Neural cell (in vitro differentiated cells): ENCODE data around the gene PHF11. TPM values are rescaled to one million over a fixed set of nuclear protein-coding genes. Genes with fewer than 3 reads are reported as not detected.

Experiments used
- H2AFZ ChIP-seq: fragments of 200-600, 300-800 bp; sonication (generic), shearing (Covaris generic); 2 replicates; pipeline ENCODE4 v1.6.0; 2014; ENCODE audit warnings: low read depth, mild to moderate bottlenecking, antibody characterized with exemption, low read length, moderate library complexity
- H3F3A ChIP-seq: fragments of 200-600 bp; shearing (Covaris generic); 2 replicates; pipeline ENCODE4 v1.6.1; 2016; ENCODE audit warnings: mild to moderate bottlenecking, moderate library complexity, mixed read lengths, antibody characterized with exemption, low read length; ENCODE audit not compliant: insufficient read depth, poor library complexity, severe bottlenecking
- H3K27ac ChIP-seq: fragments of 200-600, 300-800 bp; sonication (generic), shearing (Covaris generic); 2 replicates; pipeline ENCODE4 v1.5.1; 2014; ENCODE audit warnings: mild to moderate bottlenecking, low read length, moderate library complexity
- H3K27me3 ChIP-seq: fragments of 300-800, 200-600 bp; sonication (generic), shearing (Covaris generic); 2 replicates; pipeline ENCODE4 v1.6.0; 2014; ENCODE audit warnings: mild to moderate bottlenecking, low read depth, low read length, moderate library complexity; ENCODE audit not compliant: insufficient read depth
- H3K36me3 ChIP-seq: fragments of 300-800, 200-600 bp; sonication (generic), shearing (Covaris generic); 2 replicates; pipeline ENCODE4 v1.5.1; 2014; ENCODE audit warnings: mild to moderate bottlenecking, antibody characterized with exemption, low read length, moderate library complexity; ENCODE audit not compliant: insufficient read depth
- H3K4me2 ChIP-seq: fragments of 300-800, 200-600 bp; sonication (generic), shearing (Covaris generic); 2 replicates; pipeline ENCODE4 v1.6.0; 2014; ENCODE audit warnings: mild to moderate bottlenecking, low read length
- H3K4me3 ChIP-seq: fragments of 300-800, 200-600 bp; sonication (generic), shearing (Covaris generic); 2 replicates; pipeline ENCODE4 v1.5.1; 2014; ENCODE audit warnings: mild to moderate bottlenecking, low read length, moderate library complexity
- H3K79me2 ChIP-seq: fragments of 200-600 bp; shearing (Covaris generic); replicated peaks from 2 replicates; pipeline ENCODE4 v1.6.0; 2014; ENCODE audit warnings: mild to moderate bottlenecking, low read length, moderate library complexity; ENCODE audit not compliant: insufficient read depth
- H3K9ac ChIP-seq: fragments of 300-800, 200-600 bp; sonication (generic), shearing (Covaris generic); 2 replicates; pipeline ENCODE4 v1.6.1; 2016; ENCODE audit warnings: mild to moderate bottlenecking, low read length, mixed read lengths
- H3K9me2 ChIP-seq: fragments of 200-600 bp; shearing (Covaris generic); 2 replicates; pipeline ENCODE4 v1.6.1; 2016; ENCODE audit warnings: mild to moderate bottlenecking, low read length, mixed read lengths; ENCODE audit not compliant: insufficient read depth
- H3K9me3 ChIP-seq: fragments of 200-600, 300-800 bp; sonication (generic), shearing (Covaris generic); 2 replicates; pipeline ENCODE4 v1.6.1; 2016; ENCODE audit warnings: mild to moderate bottlenecking, mixed run types, low read length, moderate library complexity, mixed read lengths
- H4K20me1 ChIP-seq: fragments of 200-600 bp; shearing (Covaris generic); 2 replicates; pipeline ENCODE4 v1.6.1; 2016; ENCODE audit warnings: mild to moderate bottlenecking, mixed run types; ENCODE audit not compliant: insufficient read depth
- CTCF ChIP-seq: fragments of 450-650 bp; IDR thresholded peaks from 2 replicates; pipeline ENCODE4 v1.5.1; 2014; ENCODE audit warnings: antibody characterized with exemption, mild to moderate bottlenecking, moderate library complexity; ENCODE audit not compliant: poor library complexity, severe bottlenecking
- EP300 ChIP-seq: fragments of 450-650 bp; conservative IDR thresholded peaks from 2 replicates; pipeline ENCODE4 v1.6.1; 2014; ENCODE audit warnings: antibody characterized with exemption, mild to moderate bottlenecking, moderate library complexity; ENCODE audit not compliant: poor library complexity, severe bottlenecking
- EZH2 ChIP-seq: fragments of 200-600, 300-800 bp; shearing (Covaris generic), sonication (generic); IDR thresholded peaks from 2 replicates; pipeline ENCODE4 v1.6.1; 2014; ENCODE audit warnings: antibody characterized with exemption, low read length, borderline replicate concordance, mild to moderate bottlenecking; ENCODE audit not compliant: insufficient read depth, poor library complexity, severe bottlenecking
- MXI1 ChIP-seq: fragments of 450-650 bp; conservative IDR thresholded peaks from 2 replicates; pipeline ENCODE4 v1.6.1; 2014; ENCODE audit warnings: antibody characterized with exemption, mild to moderate bottlenecking; ENCODE audit not compliant: poor library complexity, severe bottlenecking
- POLR2AphosphoS5 ChIP-seq: IDR thresholded peaks from 2 replicates; pipeline ENCODE4 v1.6.1; 2012
- RAD21 ChIP-seq: fragments of 450-650 bp; conservative IDR thresholded peaks from 2 replicates; pipeline ENCODE4 v1.6.1; 2014; ENCODE audit warnings: antibody characterized with exemption, mild to moderate bottlenecking, moderate library complexity
- SMC3 ChIP-seq: fragments of 450-650 bp; conservative IDR thresholded peaks from 2 replicates; pipeline ENCODE4 v1.6.1; 2014; ENCODE audit warnings: antibody characterized with exemption, mild to moderate bottlenecking, moderate library complexity; ENCODE audit not compliant: poor library complexity
- TAF1 ChIP-seq: IDR thresholded peaks from 2 replicates; pipeline ENCODE4 v1.6.1; 2012; ENCODE audit warnings: low read depth
- polyA plus RNA-seq: library from polyadenylated mRNA; depleted of rRNA; stranded (reverse); fragments of >200 nt; gene quantifications from 2 replicates; pipeline ENCODE4 v1.2.3, GENCODE V29; 2014
- TF ChIP-seq, protein P1 (sequence below): IDR thresholded peaks from 2 replicates; pipeline ENCODE4 v1.6.1; 2012; ENCODE audit warnings: borderline replicate concordance

The PHF11 gene
- polyA plus RNA-seq, 1 donor from 2014 or later = not detected

GRCh38 chr13:49538404-49538803, 42.7 kb downstream of the PHF11 start:
- H3K9me3 ChIP-seq = no peaks in the 10 kb centered on the region
- no peaks in the 10 kb centered on the region for H3K79me2 ChIP-seq
- H3K4me2 ChIP-seq = no peak overlapping the region
- peaks cover 8% of the 10 kb centered on the region for H3K36me3 ChIP-seq
- no peak overlapping the region for H3K4me3 ChIP-seq
- H4K20me1 ChIP-seq = no peaks in the 10 kb centered on the region
- H3F3A ChIP-seq = no peaks in the 10 kb centered on the region
- H3K9me2 ChIP-seq = no peaks in the 10 kb centered on the region
- TF ChIP-seq, protein P1, sequence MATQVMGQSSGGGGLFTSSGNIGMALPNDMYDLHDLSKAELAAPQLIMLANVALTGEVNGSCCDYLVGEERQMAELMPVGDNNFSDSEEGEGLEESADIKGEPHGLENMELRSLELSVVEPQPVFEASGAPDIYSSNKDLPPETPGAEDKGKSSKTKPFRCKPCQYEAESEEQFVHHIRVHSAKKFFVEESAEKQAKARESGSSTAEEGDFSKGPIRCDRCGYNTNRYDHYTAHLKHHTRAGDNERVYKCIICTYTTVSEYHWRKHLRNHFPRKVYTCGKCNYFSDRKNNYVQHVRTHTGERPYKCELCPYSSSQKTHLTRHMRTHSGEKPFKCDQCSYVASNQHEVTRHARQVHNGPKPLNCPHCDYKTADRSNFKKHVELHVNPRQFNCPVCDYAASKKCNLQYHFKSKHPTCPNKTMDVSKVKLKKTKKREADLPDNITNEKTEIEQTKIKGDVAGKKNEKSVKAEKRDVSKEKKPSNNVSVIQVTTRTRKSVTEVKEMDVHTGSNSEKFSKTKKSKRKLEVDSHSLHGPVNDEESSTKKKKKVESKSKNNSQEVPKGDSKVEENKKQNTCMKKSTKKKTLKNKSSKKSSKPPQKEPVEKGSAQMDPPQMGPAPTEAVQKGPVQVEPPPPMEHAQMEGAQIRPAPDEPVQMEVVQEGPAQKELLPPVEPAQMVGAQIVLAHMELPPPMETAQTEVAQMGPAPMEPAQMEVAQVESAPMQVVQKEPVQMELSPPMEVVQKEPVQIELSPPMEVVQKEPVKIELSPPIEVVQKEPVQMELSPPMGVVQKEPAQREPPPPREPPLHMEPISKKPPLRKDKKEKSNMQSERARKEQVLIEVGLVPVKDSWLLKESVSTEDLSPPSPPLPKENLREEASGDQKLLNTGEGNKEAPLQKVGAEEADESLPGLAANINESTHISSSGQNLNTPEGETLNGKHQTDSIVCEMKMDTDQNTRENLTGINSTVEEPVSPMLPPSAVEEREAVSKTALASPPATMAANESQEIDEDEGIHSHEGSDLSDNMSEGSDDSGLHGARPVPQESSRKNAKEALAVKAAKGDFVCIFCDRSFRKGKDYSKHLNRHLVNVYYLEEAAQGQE = no peak
- TF ChIP-seq RAD21 (no peak), EZH2 (no peak), MXI1 (no peak), EP300 (no peak), SMC3 (no peak), CTCF (no peak), POLR2AphosphoS5 (no peak), TAF1 (no peak)
- no peak overlapping the region for H2AFZ ChIP-seq
- H3K27me3 ChIP-seq = no peaks in the 10 kb centered on the region
- no peak overlapping the region for H3K9ac ChIP-seq
- H3K27ac ChIP-seq = no peak overlapping the region

DNA sequence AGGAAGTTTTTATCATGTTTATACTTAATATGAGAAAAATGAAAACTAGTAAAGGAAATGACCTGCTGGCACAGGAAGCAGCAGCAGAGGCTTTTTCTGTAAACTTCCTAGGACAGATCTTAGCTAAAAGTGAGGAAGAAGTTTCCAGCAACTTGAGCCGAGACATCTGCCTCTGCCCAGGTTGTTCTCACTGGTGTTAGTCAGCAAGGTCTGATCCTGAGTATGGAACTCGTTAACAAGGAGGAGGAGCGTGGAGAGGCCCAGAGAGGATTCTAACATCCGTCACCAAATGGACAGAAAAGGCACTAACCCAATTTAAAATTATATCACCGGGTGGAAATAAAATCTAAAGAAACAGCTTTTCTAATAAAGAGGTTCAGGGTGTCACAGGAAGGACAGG, 43.6 kb downstream of the PHF11 start:
- Histone ChIP-seq H3K9me3 (no peaks in the 10 kb centered on the region), H3K27ac (no peak overlapping the region), H3K79me2 (no peaks in the 10 kb centered on the region)

More for the DNA sequence above, 43.6 kb downstream of the PHF11 start:
- no peaks in the 10 kb centered on the region for H4K20me1 ChIP-seq
- no peaks in the 10 kb centered on the region for H3F3A ChIP-seq
- no peak overlapping the region for H2AFZ ChIP-seq
- no peak for TF ChIP-seq MXI1
- TF ChIP-seq, protein P1 = no peak
- TF ChIP-seq TAF1 = no peak
- TF ChIP-seq EZH2 = no peak
- no peak for TF ChIP-seq SMC3
- H3K27me3 ChIP-seq = no peaks in the 10 kb centered on the region
- no peak overlapping the region for H3K4me3 ChIP-seq
- no peak overlapping the region for H3K9ac ChIP-seq
- peaks cover 8% of the 10 kb centered on the region for H3K36me3 ChIP-seq
- H3K9me2 ChIP-seq = no peaks in the 10 kb centered on the region
- H3K4me2 ChIP-seq = no peak overlapping the region
